Right cardiac atrium (tissue), 5 donors: ENCODE results near the gene PSMG3. TPM values are rescaled to one million over a fixed set of nuclear protein-coding genes. Genes with fewer than 3 reads are reported as not detected.
A peak's percentile ranks its signal among the peaks of the same experiment; 100 is the strongest.
"Not testable (repeated sequence)": the region's sequence is repeated elsewhere in the genome, so short reads cannot be mapped to it uniquely, and the experiment has no call there.

Source experiments
- ATAC-seq, 2 donors: fragments of 200-7000 bp; cut with Tn5 transposase; one replicate each; pipeline versions ENCODE4 v1.8.0 to v1.9.1; 2020; ENCODE audit warnings: moderate library complexity in 2 of 2, mild to moderate bottlenecking in 1 of 2
- DNase-seq, 3 donors: peaks; one replicate each; pipeline ENCODE4 v3.0.0-alpha.2; 2020
- H3K27ac ChIP-seq: one replicate; pipeline ENCODE4 v1.5.1; 2013; ENCODE audit warnings: mild to moderate bottlenecking, low read length, control low read depth, moderate library complexity
- H3K27me3 ChIP-seq: one replicate; pipeline ENCODE4 v1.6.1; 2013; ENCODE audit not compliant: control insufficient read depth, insufficient read depth
- H3K4me1 ChIP-seq: one replicate; pipeline ENCODE4 v1.6.1; 2013; ENCODE audit warnings: low read length; ENCODE audit not compliant: control insufficient read depth, insufficient read depth
- H3K4me3 ChIP-seq: one replicate; pipeline ENCODE4 v1.5.1; 2013; ENCODE audit warnings: low read length, control low read depth
- H3K9me3 ChIP-seq: one replicate; pipeline ENCODE4 v1.6.1; 2013; ENCODE audit warnings: low read length; ENCODE audit not compliant: control insufficient read depth
- WGBS: extraction: QIAGEN DNeasy Blood & Tissue Kit; methylation state at CpG from one replicate; pipeline ENCODE4 v1.1.7; 2013; 5-methylcytosine and 5-hydroxymethylcytosine counted together
- intact Hi-C, 4 donors: fragments of 100-400 bp; cut with DNase I; formaldehyde crosslinking; loops; one replicate each; pipeline versions ENCODE4 v1.11.0 to v1.14.0; 2022 to 2023
- polyA plus RNA-seq: library from polyadenylated mRNA; stranded (reverse); fragments of 200-250 nt; gene quantifications from one replicate; pipeline ENCODE4 v1.2.3, GENCODE V29; 2013
- total RNA-seq, 4 donors: library from RNA; stranded (reverse); fragmentation: NEBNext Ultra II Directional; extraction: Animal tissue kit (Norgen Biotek cat#: 25700); gene quantifications; one replicate each; pipeline ENCODE4 v1.2.1, GENCODE V29; 2021
- donor health status: healthy with polysubstance abuse.
- donor health status: DM: no; HTN: yes; CAD: no.
- donor health status: DM: no; HTN: no; CAD: no.
- donor health status: DM: no; HTN: yes; CAD: no; lungs with severe emphysema.
- donor health status: DM: yes; HTN: yes; CAD: no.

PSMG3 gene
- total and polyA plus RNA-seq, 5 donors = 11.6 to 27.6 (median 14.3) TPM

- no peaks in the 10 kb centered on the region for H3K4me1 ChIP-seq
- H3K4me3 ChIP-seq = no peak overlapping the region
- H3K27ac ChIP-seq = no peak overlapping the region
- WGBS = 94% methylated on average over 6 of the region's 6 CpGs
- DNase-seq (no peak), ATAC-seq (no peak)
- intact Hi-C loops = no loop called here
- no peaks in the 10 kb centered on the region for H3K27me3 ChIP-seq
- no peaks in the 10 kb centered on the region for H3K9me3 ChIP-seq
Measured at GRCh38 chr7:1525409-1525808, 44.4 kb downstream of the PSMG3 start.

- no peak overlapping the region for H3K4me3 ChIP-seq
- 76% methylated on average over 17 of the region's 17 CpGs for WGBS
- peak in 1 of 2 donors; percentile 17 for ATAC-seq
- no peak overlapping the region for H3K27ac ChIP-seq
- peak in 2 of 3 donors; percentile 41 to 53 for DNase-seq
- H3K9me3 ChIP-seq = no peaks in the 10 kb centered on the region
- intact Hi-C loops = no loop called here
- no peaks in the 10 kb centered on the region for H3K4me1 ChIP-seq
- no peaks in the 10 kb centered on the region for H3K27me3 ChIP-seq
Measured at GRCh38 chr7:1523844-1524243, 46.0 kb downstream of the PSMG3 start.

GRCh38 chr7:1523208-1523607 lies 46.6 kb downstream of the PSMG3 start:
- WGBS = 39% methylated on average over 13 of the region's 13 CpGs

GRCh38 chr7:1521456-1521855 lies 48.4 kb downstream of the PSMG3 start:
- no peak overlapping the region for H3K4me3 ChIP-seq
- intact Hi-C loops = no loop called here
- no peaks in the 10 kb centered on the region for H3K27me3 ChIP-seq
- no peaks in the 10 kb centered on the region for H3K4me1 ChIP-seq
- WGBS = 83% methylated on average over 11 of the region's 11 CpGs
- H3K27ac ChIP-seq = no peak overlapping the region
- no peak for ATAC-seq
- no peaks in the 10 kb centered on the region for H3K9me3 ChIP-seq
- DNase-seq = peak in 1 of 3 donors; percentile 6

More at GRCh38 chr7:1523208-1523607, 46.6 kb downstream of the PSMG3 start:
- H3K4me1 ChIP-seq = no peaks in the 10 kb centered on the region
- ATAC-seq (peak in 1 of 2 donors; percentile 44), DNase-seq (peak in 2 of 3 donors; percentile 27 to 45)
- no peaks in the 10 kb centered on the region for H3K9me3 ChIP-seq
- intact Hi-C loops = no loop called here
- H3K4me3 ChIP-seq = no peak overlapping the region
- no peak overlapping the region for H3K27ac ChIP-seq
- H3K27me3 ChIP-seq = no peaks in the 10 kb centered on the region

- ATAC-seq (peak in 1 of 2 donors; percentile 59), DNase-seq (peak in 2 of 3 donors; percentile 28 to 46)
- no peaks in the 10 kb centered on the region for H3K27me3 ChIP-seq
- intact Hi-C loops = no loop called here
- WGBS = 70% methylated on average over 27 of the region's 27 CpGs
- no peak overlapping the region for H3K4me3 ChIP-seq
- H3K9me3 ChIP-seq = no peaks in the 10 kb centered on the region
- no peaks in the 10 kb centered on the region for H3K4me1 ChIP-seq
- peak overlapping the region; percentile 48 for H3K27ac ChIP-seq
Measured at GRCh38 chr7:1520539-1521234, 49.1 kb downstream of the PSMG3 start.

GRCh38 chr7:1519322-1519922 lies 50.4 kb downstream of the PSMG3 start:
- H3K27me3 ChIP-seq, H3K9me3 ChIP-seq, H3K27ac ChIP-seq, H3K4me1 ChIP-seq, H3K4me3 ChIP-seq, ATAC-seq, intact Hi-C loops: not testable (repeated sequence)
- WGBS = 94% methylated on average over 12 of the region's 12 CpGs
- DNase-seq = peak in 1 of 3 donors; percentile 3

Other genes with a start within 250 kb of the PSMG3 start
- gene MICALL2, start 110.6 kb downstream of the PSMG3 start, total RNA-seq = 10 to 100 TPM in 3 of 4 donors, 1 to 10 TPM in 1; 9.7 to 18.7 (median 13.4) TPM
- 13.0 TPM for gene MICALL2, start 110.6 kb downstream of the PSMG3 start, polyA plus RNA-seq
- gene INTS1, start 65.6 kb downstream of the PSMG3 start, total RNA-seq = 10 to 100 TPM; 30.6 to 48.3 (median 46.3) TPM
- 39.0 TPM for gene INTS1, start 65.6 kb downstream of the PSMG3 start, polyA plus RNA-seq
- gene MAFK, start 39.3 kb downstream of the PSMG3 start, total RNA-seq = 10 to 100 TPM; 43.6 to 69.3 (median 55.9) TPM
- 73.8 TPM for gene MAFK, start 39.3 kb downstream of the PSMG3 start, polyA plus RNA-seq
- gene TMEM184A, start 13.8 kb downstream of the PSMG3 start, total RNA-seq = under 1 TPM in 3 of 4 donors, not detected in 1; 0.26 to 0.62 (median 0.49) TPM
- gene TMEM184A, start 13.8 kb downstream of the PSMG3 start, polyA plus RNA-seq = 0.38 TPM
- 10 to 100 TPM; 11.8 to 13.7 (median 13.0) TPM for gene ELFN1, start 100.2 kb upstream of the PSMG3 start, total RNA-seq
- gene ELFN1, start 100.2 kb upstream of the PSMG3 start, polyA plus RNA-seq = 9.1 TPM